ENCODE results near the gene PTPRU.

GRCh38 chr1:29352719-29353420, 116.5 kb downstream of the PTPRU start:
- no peak for TF ChIP-seq CTCF (IDR thresholded peaks at IDR 0.05; ENCODE audit: low read depth, low read length)
- TF ChIP-seq POLR2A (IDR thresholded peaks at IDR 0.05; ENCODE audit: extremely low read depth, insufficient read length): no peak
- TF ChIP-seq MAX (IDR thresholded peaks at IDR 0.05; ENCODE audit: low read depth, low read length): no peak
- no peak for TF ChIP-seq MYC (IDR thresholded peaks at IDR 0.05; ENCODE audit: low read depth, low read length)
